HEK293 (cell line): ENCODE results near the gene TRAF3IP1.
A peak's percentile ranks its signal among the peaks of the same experiment; 100 is the strongest.

Source experiments
- CTCF ChIA-PET: fragments of 350-600 bp; formaldehyde crosslinking; extraction: SDS; loops from one replicate; lab custom pipeline; 2021; ENCODE audit warnings: antibody characterized with exemption; lab: Yijun Ruan, JAX
- POLR2A ChIA-PET: fragments of 300-600 bp; formaldehyde crosslinking; extraction: SDS; loops from one replicate; lab custom pipeline; 2020; ENCODE audit warnings: antibody characterized with exemption, inconsistent platforms; lab: Yijun Ruan, JAX
- H3K27ac ChIP-seq: fragments of 200-500 bp; sonication (Bioruptor generic); 2 replicates; pipeline ENCODE4 v1.5.1; 2014; ENCODE audit warnings: low read depth, low read length, control low read depth, inconsistent platforms; ENCODE audit errors: extremely low read depth
- H3K36me3 ChIP-seq, 2 experiments: fragments of 200-500 bp in 1 of 2; sonication (Bioruptor generic) in 1 of 2; 1 replicate in 1 of 2; 2 replicates in 1 of 2; pipeline ENCODE4 v1.5.1; 2014 to 2017; ENCODE audit warnings: inconsistent platforms in 2 of 2, low read length in 2 of 2; ENCODE audit not compliant: control insufficient read depth in 2 of 2, insufficient read depth in 1 of 2
- H3K4me1 ChIP-seq: fragments of 200-500 bp; sonication (Bioruptor generic); 2 replicates; pipeline ENCODE4 v1.5.1; 2014; ENCODE audit warnings: mild to moderate bottlenecking, low read length, inconsistent platforms; ENCODE audit not compliant: control insufficient read depth, insufficient read depth
- H3K4me3 ChIP-seq: 2 replicates; pipeline ENCODE4 v1.5.1; 2011; ENCODE audit warnings: low read depth, mild to moderate bottlenecking, control low read depth, low read length, moderate library complexity
- H3K9me3 ChIP-seq: fragments of 200-500 bp; sonication (Bioruptor generic); 2 replicates; pipeline ENCODE4 v1.5.1; 2014; ENCODE audit warnings: low read depth, low read length, inconsistent platforms; ENCODE audit not compliant: control insufficient read depth, insufficient read depth
- EGR2 ChIP-seq: fragments of 450-650 bp; formaldehyde crosslinking; IDR thresholded peaks from 2 replicates; pipeline ENCODE4 v1.5.1; 2016; ENCODE audit warnings: low read depth, missing biosample characterization, missing genetic modification characterization
- FEZF1 ChIP-seq: fragments of 450-650 bp; formaldehyde crosslinking; IDR thresholded peaks from 2 replicates; pipeline ENCODE4 v1.5.1; 2016; ENCODE audit warnings: missing biosample characterization, missing genetic modification characterization
- GFI1B ChIP-seq: fragments of 450-650 bp; formaldehyde crosslinking; IDR thresholded peaks from 2 replicates; pipeline ENCODE4 v1.5.1; 2016; ENCODE audit warnings: missing biosample characterization, missing genetic modification characterization
- KLF10 ChIP-seq: fragments of 450-650 bp; IDR thresholded peaks from 2 replicates; pipeline ENCODE4 v1.5.1; 2018; ENCODE audit warnings: missing biosample characterization, mild to moderate bottlenecking, missing genetic modification characterization
- PRDM6 ChIP-seq: fragments of 450-650 bp; formaldehyde crosslinking; IDR thresholded peaks from 2 replicates; pipeline ENCODE4 v1.5.1; 2017; ENCODE audit warnings: missing biosample characterization, missing genetic modification characterization
- YY1 ChIP-seq: fragments of 450-650 bp; formaldehyde crosslinking; IDR thresholded peaks from 2 replicates; pipeline ENCODE4 v1.5.1; 2018; ENCODE audit warnings: missing biosample characterization, missing genetic modification characterization
- YY2 ChIP-seq: fragments of 450-650 bp; formaldehyde crosslinking; IDR thresholded peaks from 2 replicates; pipeline ENCODE4 v1.5.1; 2016; ENCODE audit warnings: missing biosample characterization, missing genetic modification characterization
- ZEB2 ChIP-seq: fragments of 450-650 bp; formaldehyde crosslinking; IDR thresholded peaks from 2 replicates; pipeline ENCODE4 v1.5.1; 2016; ENCODE audit warnings: missing biosample characterization, missing genetic modification characterization
- ZIC2 ChIP-seq: fragments of 450-650 bp; formaldehyde crosslinking; IDR thresholded peaks from 2 replicates; pipeline ENCODE4 v1.5.1; 2016; ENCODE audit warnings: missing biosample characterization, missing genetic modification characterization
- ZNF114 ChIP-seq: fragments of 450-650 bp; formaldehyde crosslinking; IDR thresholded peaks from 2 replicates; pipeline ENCODE4 v1.5.0; 2017; ENCODE audit warnings: missing biosample characterization, missing genetic modification characterization
- ZNF19 ChIP-seq: fragments of 450-650 bp; formaldehyde crosslinking; IDR thresholded peaks from 2 replicates; pipeline ENCODE4; 2016; ENCODE audit warnings: missing biosample characterization, missing genetic modification characterization, low read depth
- ZNF214 ChIP-seq: fragments of 450-650 bp; formaldehyde crosslinking; IDR thresholded peaks from 2 replicates; pipeline ENCODE4 v1.5.1; 2017; ENCODE audit warnings: missing biosample characterization, mild to moderate bottlenecking, missing genetic modification characterization, borderline replicate concordance
- ZNF23 ChIP-seq: fragments of 450-650 bp; formaldehyde crosslinking; IDR thresholded peaks from 2 replicates; pipeline ENCODE4 v1.5.1; 2016; ENCODE audit warnings: missing biosample characterization, missing genetic modification characterization, borderline replicate concordance
- ZNF280D ChIP-seq: fragments of 450-650 bp; formaldehyde crosslinking; IDR thresholded peaks from 2 replicates; pipeline ENCODE4 v1.5.1; 2016; ENCODE audit warnings: missing biosample characterization, missing genetic modification characterization
- ZNF324 ChIP-seq: fragments of 450-650 bp; formaldehyde crosslinking; IDR thresholded peaks from 2 replicates; pipeline ENCODE4 v1.5.1; 2016; ENCODE audit warnings: missing biosample characterization, missing genetic modification characterization
- ZNF426 ChIP-seq: fragments of 450-650 bp; formaldehyde crosslinking; IDR thresholded peaks from 2 replicates; pipeline ENCODE4 v1.5.1; 2017; ENCODE audit warnings: missing biosample characterization, missing genetic modification characterization, mild to moderate bottlenecking, inconsistent platforms, moderate library complexity
- ZNF48 ChIP-seq: fragments of 450-650 bp; formaldehyde crosslinking; IDR thresholded peaks from 2 replicates; pipeline ENCODE4 v1.5.1; 2016; ENCODE audit warnings: missing biosample characterization, missing genetic modification characterization
- ZNF488 ChIP-seq: fragments of 450-650 bp; formaldehyde crosslinking; IDR thresholded peaks from 2 replicates; pipeline ENCODE4 v1.5.1; 2016; ENCODE audit warnings: missing biosample characterization, missing genetic modification characterization
- ZNF548 ChIP-seq: fragments of 450-650 bp; formaldehyde crosslinking; IDR thresholded peaks from 2 replicates; pipeline ENCODE4 v1.5.1; 2016; ENCODE audit warnings: missing biosample characterization, missing genetic modification characterization
- ZNF626 ChIP-seq: fragments of 450-650 bp; sonication (Bioruptor Pico); formaldehyde crosslinking; IDR thresholded peaks from 2 replicates; pipeline ENCODE4 v1.5.1; 2018; ENCODE audit warnings: missing biosample characterization, missing genetic modification characterization, inconsistent platforms
- ZNF670 ChIP-seq: fragments of 450-650 bp; formaldehyde crosslinking; IDR thresholded peaks from 2 replicates; pipeline ENCODE4 v1.5.1; 2016; ENCODE audit warnings: missing biosample characterization, missing genetic modification characterization, low read depth
- ZNF747 ChIP-seq: fragments of 450-650 bp; formaldehyde crosslinking; IDR thresholded peaks from 2 replicates; pipeline ENCODE4 v1.5.1; 2016; ENCODE audit warnings: missing biosample characterization, missing genetic modification characterization
- ZNF792 ChIP-seq: fragments of 450-650 bp; formaldehyde crosslinking; IDR thresholded peaks from 2 replicates; pipeline ENCODE4 v1.5.1; 2016; ENCODE audit warnings: missing biosample characterization, missing genetic modification characterization

TRAF3IP1 gene

GRCh38 chr2:238350150-238350897 lies 30.0 kb downstream of the TRAF3IP1 start:
- H3K27ac ChIP-seq = no peak overlapping the region
- no peaks in the 10 kb centered on the region for H3K4me1 ChIP-seq
- no peak overlapping the region for H3K4me3 ChIP-seq
- 0 out of 2 replicates have a peak, but pooled peaks have one; percentile 24 for TF ChIP-seq EGR2 (tag by site-specific recombination)
- TF ChIP-seq ZIC2 = no peak
- TF ChIP-seq FEZF1 (tag by site-specific recombination) = no peak
- POLR2A ChIA-PET = no interaction called here
- no peaks in the 10 kb centered on the region for H3K9me3 ChIP-seq
- CTCF ChIA-PET = interaction anchor here (1.3 kb wide), 1 partner anchor 434 kb away, joined by 3 read pairs; no protein-coding TSS in a partner anchor
- peaks cover 12 to 88% of the 10 kb centered on the region in 2 experiments for H3K36me3 ChIP-seq

- CTCF ChIA-PET = interaction anchor here (1.3 kb wide), 1 partner anchor 433 kb away, joined by 3 read pairs; no protein-coding TSS in a partner anchor
- no peak for TF ChIP-seq ZNF747 (tag by site-specific recombination)
- TF ChIP-seq ZNF548 (tag by site-specific recombination) = no peak
- TF ChIP-seq ZNF19 (tag by site-specific recombination) = no peak
- no peak for TF ChIP-seq ZNF670 (tag by site-specific recombination)
- TF ChIP-seq ZNF792 (tag by site-specific recombination) = no peak
- TF ChIP-seq ZNF23 (tag by site-specific recombination) = no peak
- no peak for TF ChIP-seq ZNF48 (tag by site-specific recombination)
- TF ChIP-seq GFI1B (tag by site-specific recombination) = no peak
- no peak for TF ChIP-seq ZNF426 (tag by site-specific recombination)
- no peak for TF ChIP-seq ZNF114
- H3K36me3 ChIP-seq = peaks cover 12 to 90% of the 10 kb centered on the region in 2 experiments
Observed at GRCh38 chr2:238351315-238351714, 31.0 kb downstream of the TRAF3IP1 start.

GRCh38 chr2:238352361-238352760 lies 32.0 kb downstream of the TRAF3IP1 start:
- POLR2A ChIA-PET = no interaction called here
- no peak overlapping the region for H3K27ac ChIP-seq
- TF ChIP-seq ZNF626 (tag by site-specific recombination) (no peak), YY1 (tag by site-specific recombination) (no peak)
- H3K4me3 ChIP-seq = no peak overlapping the region
- no peaks in the 10 kb centered on the region for H3K9me3 ChIP-seq
- no peaks in the 10 kb centered on the region for H3K4me1 ChIP-seq
- peaks cover 12 to 86% of the 10 kb centered on the region in 2 experiments for H3K36me3 ChIP-seq
- CTCF ChIA-PET = no interaction called here

More at GRCh38 chr2:238351315-238351714, 31.0 kb downstream of the TRAF3IP1 start:
- no peak overlapping the region for H3K27ac ChIP-seq
- H3K9me3 ChIP-seq = no peaks in the 10 kb centered on the region
- H3K4me3 ChIP-seq = no peak overlapping the region
- no peaks in the 10 kb centered on the region for H3K4me1 ChIP-seq
- POLR2A ChIA-PET = no interaction called here

- no peaks in the 10 kb centered on the region for H3K4me1 ChIP-seq
- H3K27ac ChIP-seq = no peak overlapping the region
- peaks cover 18 to 71% of the 10 kb centered on the region in 2 experiments for H3K36me3 ChIP-seq
- no peak overlapping the region for H3K4me3 ChIP-seq
- ChIA-PET CTCF (interaction anchor here (1.1 to 3.5 kb wide), 5 partner anchors 10 to 426 kb away, joined by 3 to 34 read pairs (median 6); no protein-coding TSS in a partner anchor), POLR2A (no interaction called here)
- no peaks in the 10 kb centered on the region for H3K9me3 ChIP-seq
- TF ChIP-seq YY2 = no peak
- TF ChIP-seq ZEB2 (tag by site-specific recombination) = no peak
- TF ChIP-seq ZNF324 (tag by site-specific recombination) = no peak
- no peak for TF ChIP-seq ZNF214 (tag by site-specific recombination)
- no peak for TF ChIP-seq ZNF488 (tag by site-specific recombination)
- TF ChIP-seq ZNF280D (tag by site-specific recombination) = no peak
- no peak for TF ChIP-seq KLF10 (tag by site-specific recombination)
- TF ChIP-seq PRDM6 = no peak
Observed at GRCh38 chr2:238358769-238359168, 38.5 kb downstream of the TRAF3IP1 start.
